MV-4-11 (cell line): ENCODE data around the gene FBXO42.
"Not testable (repeated sequence)": the region's sequence is repeated elsewhere in the genome, so short reads cannot be mapped to it uniquely, and the experiment has no call there.

Experiments used
- DNase-seq: peaks from one replicate; lab custom pipeline; 2025; lab: John Stamatoyannopoulos, UW

FBXO42 gene

DNA sequence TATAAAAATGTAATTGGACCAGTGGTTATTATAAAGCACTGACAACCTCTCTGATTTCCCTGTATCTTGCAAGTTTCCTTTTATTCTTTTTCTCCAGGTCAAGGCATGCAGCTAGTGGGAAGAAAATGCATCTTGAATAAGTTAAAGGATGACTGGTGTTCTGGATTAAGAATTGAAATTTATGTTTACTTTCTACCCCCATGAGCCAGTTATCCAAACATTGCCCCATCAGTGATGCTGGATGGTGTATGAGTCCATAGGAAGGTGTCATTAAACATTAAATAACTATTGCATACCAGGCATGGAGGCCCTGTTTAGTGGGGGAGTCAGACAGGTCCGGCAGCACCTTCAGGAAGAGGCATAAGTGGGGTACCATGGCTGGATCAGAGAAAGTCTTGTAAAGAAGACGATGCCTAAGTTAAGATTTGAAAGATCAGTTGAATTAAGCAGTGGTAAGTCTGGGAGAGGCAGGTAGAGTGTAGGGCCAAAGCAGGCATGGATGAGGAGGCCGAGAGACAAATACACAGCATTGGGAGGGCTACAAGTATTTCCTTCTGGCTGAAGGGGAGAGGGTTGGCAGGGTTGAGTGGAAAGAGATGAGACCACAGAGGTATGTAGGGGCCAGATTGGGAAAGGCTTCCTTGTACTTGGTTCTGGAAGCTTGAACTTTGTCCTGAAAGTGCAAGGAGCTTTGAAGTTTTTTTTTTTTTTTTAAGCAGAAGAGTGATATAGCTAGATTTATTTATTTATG, 20.4 kb upstream of the FBXO42 start:
- no peak for DNase-seq

DNA sequence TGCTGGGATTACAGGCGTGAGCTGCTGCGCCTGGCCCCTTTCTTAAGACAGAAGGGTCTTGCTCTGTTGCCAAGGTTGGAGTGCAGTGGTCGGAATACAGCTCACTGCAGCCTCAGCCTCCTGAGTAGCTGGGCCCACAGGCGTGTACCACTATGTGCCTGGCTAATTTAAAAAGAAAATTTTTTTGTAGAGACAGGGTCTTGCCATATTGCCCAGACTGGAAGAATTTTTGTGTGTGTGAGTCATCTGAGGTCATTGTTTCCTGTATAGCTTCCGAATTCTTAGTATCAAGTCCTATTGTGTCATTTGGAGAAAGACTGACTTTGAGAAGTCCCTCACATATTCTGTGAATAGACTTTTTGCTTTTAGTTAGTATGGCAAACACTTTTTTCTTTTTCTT, 19.4 kb upstream of the FBXO42 start:
- peak; percentile 83 for DNase-seq

DNA sequence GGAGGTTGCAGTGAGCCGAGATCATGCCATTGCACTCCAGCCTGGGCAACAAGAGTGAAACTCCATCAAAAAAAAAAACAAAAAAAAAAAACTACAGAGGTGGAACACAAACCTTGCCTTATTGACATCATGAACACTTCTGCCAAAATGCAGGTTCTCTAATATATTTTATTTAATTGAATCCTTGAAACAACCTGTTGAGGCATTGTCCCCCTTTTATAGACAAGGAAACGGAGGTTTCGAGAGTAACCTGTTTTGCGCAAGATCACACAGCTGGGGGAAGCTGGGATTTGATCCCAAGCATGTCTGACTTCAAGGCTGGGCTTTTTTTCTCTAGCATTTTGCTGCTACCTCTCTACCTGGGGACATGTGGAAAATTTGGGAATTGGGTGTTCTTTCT, 17.5 kb upstream of the FBXO42 start:
- no peak for DNase-seq

DNA sequence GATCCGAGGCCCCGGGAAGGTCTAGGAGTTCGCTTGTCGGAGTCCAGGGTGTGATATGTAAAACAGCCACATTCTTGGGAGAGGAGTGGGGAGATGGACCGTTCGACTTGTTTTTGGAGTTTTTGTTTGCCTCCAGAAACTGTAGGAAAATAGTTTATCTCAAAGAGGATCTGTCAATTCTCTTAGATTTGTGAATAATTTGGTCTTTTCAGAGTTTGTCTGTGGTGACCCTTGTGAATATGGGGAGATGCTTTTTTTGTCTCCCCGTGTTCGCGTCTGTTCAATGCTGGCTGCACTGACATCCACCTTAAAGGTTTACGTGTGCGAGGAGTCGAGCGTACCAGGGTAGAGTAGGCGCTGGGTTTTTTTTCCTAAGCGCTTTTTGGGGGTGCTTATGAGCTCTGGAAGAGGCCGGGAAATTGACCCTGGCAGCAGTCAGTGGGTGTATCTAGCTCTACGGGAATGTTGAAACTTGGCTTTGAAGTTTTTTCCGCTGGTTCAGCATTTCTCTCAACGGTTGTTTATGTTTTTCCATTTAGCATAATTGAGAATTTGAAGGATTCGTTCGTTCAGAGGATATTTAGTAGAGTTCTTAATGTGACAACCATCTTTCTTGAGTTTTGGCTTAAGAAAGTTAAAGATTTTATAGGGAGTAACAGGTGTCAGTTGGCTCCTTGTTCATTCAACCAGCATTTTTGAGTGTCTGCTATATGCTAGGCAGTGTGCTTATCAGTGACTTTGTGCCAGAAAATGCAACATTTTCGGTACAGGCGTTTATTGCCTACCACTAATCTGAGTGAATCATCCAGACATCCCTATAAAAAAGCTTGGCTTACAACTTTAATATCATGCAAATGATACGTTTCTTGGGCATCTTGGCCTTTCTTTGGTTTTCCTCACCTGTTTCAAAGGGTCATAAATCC, 15.9 kb upstream of the FBXO42 start:
- no peak for DNase-seq

DNA sequence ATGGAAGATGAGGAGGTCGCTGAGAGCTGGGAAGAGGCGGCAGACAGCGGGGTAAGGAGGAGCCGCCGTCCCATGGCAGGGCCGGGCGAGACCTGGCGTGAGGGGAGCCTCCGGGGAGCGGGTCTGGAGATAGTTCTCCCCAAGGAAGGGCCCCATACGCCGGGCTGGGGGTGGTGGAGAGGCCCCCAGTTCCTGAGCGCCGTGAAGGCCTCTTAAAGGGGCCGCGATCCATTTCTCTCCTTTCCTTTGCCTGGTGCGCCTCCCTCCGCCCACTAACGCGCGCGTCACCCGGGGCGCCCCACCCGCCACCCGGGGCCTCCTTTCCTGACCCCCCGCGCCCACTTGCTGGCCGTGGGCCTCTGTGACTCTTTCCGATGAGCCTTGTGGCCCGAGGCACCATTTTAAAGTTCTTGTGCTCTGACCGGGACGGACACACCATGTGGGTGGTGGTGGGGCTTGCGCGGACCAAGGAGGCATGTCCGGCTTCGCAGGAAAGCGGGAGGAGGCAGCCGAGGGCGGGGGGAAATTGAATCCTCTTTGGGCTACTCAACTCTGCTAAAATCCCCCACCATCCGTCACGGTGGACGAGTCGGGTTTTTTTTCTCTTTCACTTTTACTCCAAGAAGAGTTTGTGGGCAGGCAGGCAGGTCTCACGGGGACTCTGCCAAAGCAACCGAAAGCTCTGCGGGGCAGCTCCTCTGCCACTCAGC, 15.1 kb upstream of the FBXO42 start:
- DNase-seq, result peak; percentile 79

DNA sequence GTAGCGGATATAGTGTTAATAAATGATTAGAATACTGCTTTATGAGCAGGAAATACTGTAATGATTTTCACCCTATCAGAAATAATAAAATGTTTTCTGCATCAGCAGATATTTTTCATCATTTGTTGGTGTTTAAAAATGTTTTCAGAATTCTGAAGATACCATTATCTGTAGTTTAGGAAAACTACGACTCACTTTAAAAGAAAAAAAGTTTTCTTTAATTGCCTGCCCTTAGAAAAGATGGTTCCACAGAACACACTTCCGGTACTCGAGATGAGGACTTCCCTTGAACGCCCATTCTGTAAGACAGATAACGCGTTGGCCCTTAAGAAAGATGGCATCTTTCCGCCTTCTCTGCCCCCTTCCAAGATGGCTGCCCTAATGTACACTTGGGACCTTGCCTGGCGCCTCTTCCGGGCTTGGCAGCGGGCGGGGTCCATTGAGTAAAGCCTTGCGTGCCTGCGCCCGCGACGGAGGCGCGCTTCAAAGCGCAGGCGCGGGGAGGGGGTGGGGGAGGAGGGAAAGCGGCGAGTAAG, 14.5 kb upstream of the FBXO42 start, which contains the start of gene SZRD1:
Gene SZRD1 (plus strand): TSS at position 521 of the 536 bp plus-strand sequence. CDS start 16 bp downstream, outside the sequence.
- DNase-seq, result peak; percentile 99

DNA sequence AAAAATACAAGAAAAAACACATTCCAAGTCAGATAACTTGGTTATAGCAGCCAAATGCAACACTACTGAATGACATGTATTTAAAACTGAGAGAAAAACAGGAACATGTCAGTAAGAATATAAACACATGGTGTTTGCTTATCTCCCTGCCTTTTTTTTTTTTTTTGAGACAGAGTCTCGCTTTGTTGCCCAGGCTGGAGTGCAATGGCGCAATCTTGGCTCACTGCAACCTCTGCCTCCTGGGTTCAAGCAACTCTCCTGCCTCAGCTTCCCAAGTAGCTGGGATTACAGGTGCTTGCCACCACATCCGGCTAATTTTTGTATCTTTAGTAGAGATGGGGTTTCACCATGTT, 12.8 kb upstream of the FBXO42 start:
- peak; percentile 82 for DNase-seq

DNA sequence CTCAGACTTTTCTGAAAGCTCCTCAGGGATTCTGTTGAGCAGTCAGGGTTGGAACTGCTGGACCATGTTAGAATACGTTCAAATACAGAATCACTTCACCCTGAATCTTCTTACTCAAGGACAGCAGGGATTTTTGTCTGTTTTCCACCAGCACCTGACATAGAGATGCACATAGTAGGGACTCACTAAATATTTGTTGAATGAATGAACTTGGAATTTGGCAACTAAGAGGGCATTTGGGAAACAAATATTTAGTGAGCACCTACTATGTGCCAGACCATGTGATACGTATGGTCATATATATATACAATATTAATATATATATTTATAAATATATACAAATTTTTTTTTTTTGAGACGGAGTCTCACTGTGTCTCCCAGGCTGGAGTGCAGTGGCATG, 4.6 kb upstream of the FBXO42 start:
- DNase-seq, result no peak

DNA sequence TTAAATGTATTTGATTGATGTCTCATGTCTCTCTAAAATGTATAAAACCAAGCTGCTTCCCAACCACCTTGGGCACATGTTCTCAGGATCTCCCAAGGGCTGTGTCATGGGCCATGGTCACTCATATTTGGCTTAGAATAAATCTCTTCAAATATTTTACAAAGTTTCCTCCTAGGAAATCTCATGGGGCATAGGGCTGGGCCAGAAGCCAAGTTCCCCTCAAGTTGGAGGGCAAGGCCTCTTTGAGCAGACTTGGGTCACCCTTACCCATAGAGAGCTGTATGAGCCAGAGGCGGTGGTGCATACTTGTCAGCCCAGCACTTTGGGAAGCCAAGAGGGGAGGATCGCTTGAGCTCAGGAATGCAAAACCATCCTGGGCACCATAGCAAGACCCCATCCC, 2.3 kb upstream of the FBXO42 start:
- no peak for DNase-seq

DNA sequence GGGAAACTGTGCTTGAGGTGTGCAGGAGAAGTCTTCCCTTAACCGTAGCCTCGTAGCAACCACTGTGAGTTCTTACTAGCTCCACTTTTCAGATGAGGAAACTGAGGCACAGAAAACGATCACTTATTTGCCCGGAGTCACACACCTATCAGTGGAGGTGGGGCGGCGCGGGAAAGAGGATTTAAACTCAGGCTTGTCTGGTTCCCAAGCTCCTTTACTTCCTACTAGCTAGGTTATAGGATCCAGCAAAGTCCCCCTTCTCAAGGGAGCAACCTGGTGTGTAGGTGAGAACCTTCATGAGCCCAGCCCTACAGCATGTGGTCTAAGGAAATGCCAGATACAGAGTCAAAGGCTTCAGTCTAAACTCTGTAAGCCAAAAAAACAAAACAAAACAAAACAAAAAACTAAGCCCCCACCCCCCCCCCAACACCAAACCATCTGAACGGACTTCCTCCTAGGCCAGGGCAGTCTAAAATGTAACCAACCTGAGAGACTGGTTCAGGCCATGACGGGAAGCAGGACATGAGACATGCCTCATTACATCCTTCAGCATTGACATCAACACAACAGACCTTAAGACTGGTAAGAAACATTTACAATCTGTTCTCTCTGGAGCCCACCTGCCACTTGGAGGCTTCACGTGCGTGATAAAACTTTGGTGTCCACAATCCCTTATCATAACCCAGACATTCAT, 709 bp upstream of the FBXO42 start:
- DNase-seq, result peak; percentile 10

DNA sequence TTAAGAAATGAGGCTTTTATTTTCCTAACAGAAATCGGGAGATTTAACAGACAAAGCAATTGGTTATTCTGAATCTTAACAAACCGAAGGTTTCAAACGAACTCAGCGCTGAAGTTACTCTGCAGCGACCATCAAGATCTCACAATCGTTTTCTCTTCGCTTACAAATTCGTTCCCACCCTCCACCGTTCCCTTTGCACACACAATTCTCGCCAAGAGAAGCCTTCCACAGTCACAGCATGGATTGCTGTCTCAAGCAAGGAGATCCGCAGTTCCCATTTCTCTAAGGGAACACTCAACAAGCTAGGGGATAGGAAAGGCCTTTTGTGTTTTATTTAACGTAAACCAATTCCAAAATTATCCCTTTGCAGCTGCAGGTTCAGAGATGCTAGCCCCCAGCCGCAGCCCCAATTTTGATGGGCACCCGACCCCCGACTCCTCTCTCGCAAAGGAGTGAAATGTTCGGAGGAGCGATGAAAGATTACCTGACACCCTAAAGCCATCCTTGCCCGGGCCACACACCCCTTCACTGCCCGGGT, 755 bp downstream of the FBXO42 start:
- no peak for DNase-seq

DNA sequence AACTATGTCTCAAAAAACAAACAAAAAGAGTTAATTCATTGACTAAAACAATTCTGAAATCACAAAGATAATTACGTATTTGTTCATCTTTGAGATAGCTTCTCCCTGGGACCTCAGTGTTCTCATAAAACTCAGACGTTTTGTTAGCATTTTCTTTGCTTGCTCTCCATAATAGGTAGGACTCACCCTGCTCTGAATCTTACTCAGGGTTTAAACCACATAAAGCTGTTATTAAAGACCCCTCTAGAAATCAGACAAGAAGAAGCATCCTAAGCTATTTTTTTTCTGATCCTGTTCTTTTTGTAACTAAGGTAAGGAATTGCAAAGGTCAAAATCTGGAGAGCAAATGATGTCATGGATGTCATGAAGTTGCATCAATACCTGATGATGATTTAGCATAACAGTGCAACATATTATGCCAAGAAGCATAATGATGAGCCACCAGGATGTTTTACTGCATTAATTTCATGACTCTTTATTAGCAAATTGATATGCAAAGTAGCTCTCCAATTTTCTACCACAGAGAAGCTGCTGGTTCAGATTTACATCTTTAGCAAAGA, 2.4 kb downstream of the FBXO42 start:
- DNase-seq, result no peak

DNA sequence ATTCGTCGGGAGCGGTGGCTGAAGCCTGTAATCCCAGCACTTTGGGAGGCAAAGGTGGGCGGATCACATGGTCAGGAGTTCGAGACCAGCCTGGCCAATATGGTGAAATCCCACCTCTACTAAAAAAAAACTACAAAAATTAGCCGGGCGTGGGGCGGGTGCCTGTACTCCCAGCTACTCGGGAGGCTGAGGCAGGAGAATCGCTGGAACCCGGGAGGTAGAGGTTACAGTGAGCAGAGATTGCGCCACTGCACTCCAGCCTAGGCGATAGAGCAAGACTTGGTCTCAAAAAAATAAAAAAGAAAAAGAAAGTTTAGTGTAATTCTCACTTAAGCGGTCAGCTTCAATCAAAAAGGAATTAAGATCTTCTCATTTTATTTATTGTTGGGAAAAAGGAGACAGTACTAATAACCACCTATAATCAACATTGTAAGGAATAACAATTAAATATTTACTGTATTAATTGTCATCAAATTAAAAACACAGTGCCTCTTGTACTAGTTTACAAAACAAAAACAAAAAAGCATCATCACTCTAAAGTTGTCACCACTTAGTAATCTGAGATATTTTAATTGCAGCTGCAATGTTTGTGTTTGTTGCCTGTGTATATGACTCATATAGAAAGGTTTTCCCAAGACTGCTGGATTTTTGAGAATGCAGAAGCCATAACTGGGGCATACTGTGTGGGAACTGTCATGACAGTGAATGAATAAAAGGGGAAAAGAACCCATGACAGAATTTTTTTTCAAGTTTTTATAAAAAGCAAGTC, 3.7 kb downstream of the FBXO42 start:
- DNase-seq, result no peak

DNA sequence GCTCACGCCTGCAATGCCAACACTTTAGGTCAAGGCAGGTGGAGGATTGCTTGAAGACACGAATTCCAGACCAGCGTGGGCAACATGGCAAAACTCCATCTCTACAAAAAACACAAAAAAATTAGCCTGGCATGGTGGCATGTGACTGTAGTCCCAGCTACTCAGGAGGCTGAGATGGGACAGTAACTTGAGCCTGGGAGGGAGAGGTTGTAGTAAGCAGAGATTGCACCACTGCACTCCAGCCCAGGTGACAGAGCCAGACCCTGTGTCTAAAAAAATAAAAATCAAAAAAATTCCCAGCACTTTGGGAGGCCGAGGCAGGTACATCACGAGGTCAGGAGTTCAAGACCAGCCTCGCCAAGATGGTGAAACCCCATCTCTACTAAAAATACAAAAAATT, 9.0 kb downstream of the FBXO42 start:
- DNase-seq, result not testable (repeated sequence)

DNA sequence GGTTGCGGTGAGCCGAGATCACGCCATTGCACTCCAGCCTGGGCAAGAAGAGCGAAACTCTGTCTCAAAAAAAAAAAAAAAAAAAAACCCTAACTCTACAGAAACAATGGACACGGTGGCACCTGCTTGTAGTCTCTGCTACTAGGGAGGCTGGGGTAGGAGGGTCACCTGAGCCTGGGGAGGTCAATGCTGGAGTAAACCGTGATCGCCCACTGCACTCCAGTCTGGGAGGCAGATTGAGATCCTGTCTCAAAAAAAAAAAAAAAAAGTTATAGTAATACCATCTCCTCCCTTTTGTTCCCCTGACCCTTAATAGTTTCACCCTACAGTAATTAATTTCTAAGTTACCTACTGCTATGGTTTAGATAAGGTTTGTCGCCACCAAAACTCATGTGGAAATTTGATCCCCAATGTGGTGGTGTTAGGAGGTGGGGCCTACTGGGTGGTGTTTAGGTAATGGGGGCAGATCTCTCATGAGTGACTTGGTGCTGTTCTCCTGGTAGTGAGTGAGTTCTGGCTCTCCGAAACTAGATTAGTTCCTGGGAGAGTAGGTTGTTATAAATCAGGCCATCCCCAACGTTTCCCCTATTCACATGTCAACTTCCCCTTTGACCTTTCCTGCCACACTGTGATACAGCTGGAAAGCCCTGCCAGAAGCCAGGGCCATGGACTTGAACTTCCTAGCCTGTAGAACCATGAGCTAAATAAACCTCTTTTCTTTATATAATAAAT, 9.8 kb downstream of the FBXO42 start:
- DNase-seq, result peak; percentile 17

DNA sequence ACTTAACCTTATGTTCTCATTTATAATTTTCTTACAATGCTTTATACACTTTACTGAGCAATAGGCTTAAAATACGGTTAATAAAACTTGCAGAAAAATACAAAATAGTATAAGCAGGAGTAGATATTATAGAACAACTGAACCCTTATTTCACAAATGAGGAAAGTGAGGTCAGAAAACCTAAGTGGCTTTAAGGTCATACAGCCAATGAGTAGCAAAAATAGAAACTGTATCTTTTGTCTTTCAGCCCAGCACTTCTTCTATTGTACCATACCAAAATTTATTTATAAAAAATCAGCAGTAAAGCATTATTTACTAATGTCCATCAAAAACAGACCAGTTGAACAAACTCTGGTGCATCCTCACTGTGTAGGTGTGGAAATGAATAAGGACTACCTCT, 11.6 kb downstream of the FBXO42 start:
- no peak for DNase-seq

DNA sequence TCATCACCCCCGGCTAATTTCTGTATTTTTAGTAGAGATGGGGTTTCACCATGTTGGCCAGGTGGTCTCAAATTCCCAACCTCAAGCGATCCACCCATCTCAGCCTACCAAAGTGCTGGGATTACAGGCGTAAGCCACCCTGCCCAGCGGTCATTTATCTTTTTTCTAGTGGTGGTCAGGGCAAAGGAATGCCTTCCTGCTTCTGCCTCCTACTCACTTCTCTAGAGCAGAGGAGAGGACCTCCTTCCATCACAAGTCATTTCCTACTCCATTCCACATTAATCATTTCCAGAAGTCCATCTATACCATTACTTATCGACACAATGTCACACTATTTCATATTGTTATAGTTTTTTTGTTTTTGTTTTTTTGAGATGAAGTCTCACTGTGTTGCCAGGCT, 13.3 kb downstream of the FBXO42 start:
- DNase-seq, result no peak

DNA sequence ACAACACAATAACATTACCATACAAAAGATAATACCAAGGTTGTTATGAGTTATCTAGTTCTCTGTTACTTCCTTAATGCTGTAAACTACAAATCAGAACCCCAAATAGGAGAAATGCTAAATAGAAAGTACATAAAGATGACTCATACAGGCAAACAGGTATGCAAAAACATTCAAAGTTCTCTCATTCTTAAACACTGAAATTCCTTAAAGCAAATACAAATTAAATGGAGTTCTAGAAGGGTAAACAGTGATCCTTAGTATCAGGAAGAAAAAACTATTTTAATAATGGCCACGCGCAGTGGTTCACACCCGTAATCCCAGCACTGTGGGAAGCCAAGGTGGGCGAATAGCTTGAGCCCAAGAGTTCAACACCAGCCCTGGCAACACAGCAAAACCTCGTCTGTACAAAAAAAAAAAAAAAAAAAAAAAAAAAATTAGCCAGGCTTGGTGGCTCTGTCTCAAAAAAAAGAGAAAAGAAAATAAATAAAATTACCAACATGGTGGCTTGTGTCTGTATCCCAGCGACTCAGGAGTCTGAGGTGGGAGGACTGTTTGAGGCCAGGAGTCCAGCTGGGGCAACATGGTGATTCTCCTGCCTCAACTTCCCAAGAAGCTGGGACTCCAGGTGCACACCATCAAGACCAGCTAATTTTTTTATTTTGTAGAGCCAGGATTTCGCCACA, 17.5 kb downstream of the FBXO42 start:
- no peak for DNase-seq

DNA sequence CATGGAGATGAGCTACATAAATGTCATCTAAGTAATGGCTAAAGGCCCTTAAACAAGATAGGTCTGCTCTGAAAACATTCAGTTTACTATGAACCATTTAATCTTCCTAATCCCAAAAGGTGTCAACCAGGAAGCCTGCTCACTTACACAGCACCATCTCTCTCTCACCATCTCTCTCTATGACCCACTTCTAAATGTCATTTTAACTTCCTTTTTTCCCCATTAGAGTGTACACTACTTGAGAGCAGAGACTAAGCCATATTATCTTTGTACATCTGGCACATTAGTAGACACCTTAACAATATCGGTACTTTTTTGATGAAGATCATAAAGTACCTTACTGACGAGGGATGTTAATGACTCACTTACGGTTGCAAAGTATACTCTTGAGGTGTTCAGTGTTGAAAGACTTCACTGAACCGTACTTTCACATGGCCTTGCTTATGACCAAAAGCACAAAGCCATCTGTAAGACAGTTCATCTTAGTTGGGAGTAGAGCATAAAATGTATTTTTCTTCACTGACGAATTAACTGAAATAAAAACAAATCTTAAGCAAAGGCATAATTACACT, 25.4 kb downstream of the FBXO42 start:
- peak; percentile 17 for DNase-seq
